Measurements from ENCODE around the gene SERPINE1.
"Not testable (repeated sequence)": the region's sequence is repeated elsewhere in the genome, so short reads cannot be mapped to it uniquely, and the experiment has no call there.

The SERPINE1 gene

DNA sequence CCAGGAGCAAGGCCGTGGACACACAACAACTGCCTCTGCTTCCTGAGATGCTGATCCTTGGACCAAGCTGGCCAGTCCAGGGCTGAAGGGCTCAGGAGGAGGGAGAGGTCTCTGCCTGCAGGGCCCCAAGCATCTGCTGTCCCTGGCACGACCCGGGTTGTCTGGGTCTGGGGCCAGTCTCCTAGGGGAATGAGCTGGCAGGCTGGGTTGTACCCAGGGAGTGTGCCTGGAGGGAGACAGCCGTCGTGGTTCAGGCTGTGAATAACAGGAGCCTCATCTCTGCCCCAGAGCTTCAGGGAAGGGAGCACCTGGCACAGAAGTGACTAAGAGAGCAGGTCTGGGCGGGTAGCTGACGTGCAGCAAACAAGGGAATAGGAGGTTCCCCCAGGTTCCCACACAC, 17.9 kb upstream of the SERPINE1 start:
- H3K4me3 Mint-ChIP-seq: no peak overlapping the region

GRCh38 chr7:101109368-101109767, 17.5 kb upstream of the SERPINE1 start:
- Mint-ChIP-seq H3K9me3 (no peaks in the 10 kb centered on the region), H3K4me3 (no peak overlapping the region), H3K27me3 (peaks cover 10 to 11% of the 10 kb centered on the region in 2 donors), H3K36me3 (no peaks in the 10 kb centered on the region), H3K4me1 (peaks cover 7 to 11% of the 10 kb centered on the region in 2 donors), H3K27ac (no peak overlapping the region)
- no peak for DNase-seq
- no peak for ATAC-seq (replicated peaks)

More for the DNA sequence above, 17.9 kb upstream of the SERPINE1 start:
- DNase-seq (no peak), ATAC-seq (replicated peaks) (peak; percentile 23 to 41)
- Mint-ChIP-seq H3K27me3 (peaks cover 11 to 13% of the 10 kb centered on the region in 2 donors), H3K27ac (peak overlapping the region; percentile 20), H3K4me1 (peaks cover 7 to 11% of the 10 kb centered on the region in 2 donors), H3K36me3 (no peaks in the 10 kb centered on the region), H3K9me3 (no peaks in the 10 kb centered on the region)

- Mint-ChIP-seq H3K4me3 (no peak overlapping the region), H3K36me3 (no peaks in the 10 kb centered on the region), H3K27ac (no peak overlapping the region), H3K9me3 (no peaks in the 10 kb centered on the region), H3K27me3 (peaks cover 5 to 6% of the 10 kb centered on the region in 2 donors), H3K4me1 (peaks cover 7 to 11% of the 10 kb centered on the region in 2 donors)
- ATAC-seq (replicated peaks) (no peak), DNase-seq (no peak)
Observed at GRCh38 chr7:101111261-101111660, 15.6 kb upstream of the SERPINE1 start.

DNA sequence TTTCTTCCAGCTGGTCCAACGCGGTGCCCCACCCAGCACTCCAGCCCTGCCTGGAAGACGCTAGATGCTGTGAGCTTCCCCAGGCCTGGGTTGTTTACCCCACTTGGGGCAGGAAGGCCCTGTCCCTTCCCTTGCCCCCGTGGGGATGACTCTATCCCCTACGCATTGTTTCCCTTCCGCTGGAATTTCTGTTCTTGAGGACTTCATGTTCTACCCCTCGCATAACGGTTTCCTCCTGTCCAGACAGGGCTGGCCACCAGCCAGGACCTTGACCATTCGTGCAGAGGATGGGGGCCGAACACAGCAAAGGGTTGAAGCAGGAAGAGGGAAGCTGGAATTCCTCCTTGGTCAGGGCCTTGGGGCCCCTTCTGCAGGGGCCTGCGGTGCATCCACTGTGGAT, 14.7 kb upstream of the SERPINE1 start:
- H3K27me3 Mint-ChIP-seq: peaks cover 4 to 5% of the 10 kb centered on the region in 2 donors
- no peak overlapping the region for H3K27ac Mint-ChIP-seq
- no peak overlapping the region for H3K4me3 Mint-ChIP-seq
- no peaks in the 10 kb centered on the region for H3K36me3 Mint-ChIP-seq
- DNase-seq (no peak), ATAC-seq (replicated peaks) (no peak)
- H3K9me3 Mint-ChIP-seq: no peaks in the 10 kb centered on the region
- H3K4me1 Mint-ChIP-seq: peaks cover 7 to 11% of the 10 kb centered on the region in 2 donors

- H3K4me3 Mint-ChIP-seq; H3K36me3 Mint-ChIP-seq; H3K9me3 Mint-ChIP-seq; H3K4me1 Mint-ChIP-seq; ATAC-seq (replicated peaks); H3K27me3 Mint-ChIP-seq; DNase-seq: not testable (repeated sequence)
- peak overlapping the region; percentile 10 for H3K27ac Mint-ChIP-seq
Observed at GRCh38 chr7:101113140-101113539, 13.8 kb upstream of the SERPINE1 start.

GRCh38 chr7:101113836-101114235, 13.1 kb upstream of the SERPINE1 start:
- no peaks in the 10 kb centered on the region for H3K36me3 Mint-ChIP-seq
- DNase-seq (no peak), ATAC-seq (replicated peaks) (no peak)
- H3K27me3 Mint-ChIP-seq: peaks cover 0 to 5% of the 10 kb centered on the region in 2 donors
- H3K4me1 Mint-ChIP-seq: peaks cover 0 to under 1% of the 10 kb centered on the region in 2 donors
- H3K27ac Mint-ChIP-seq: no peak overlapping the region
- H3K9me3 Mint-ChIP-seq: no peaks in the 10 kb centered on the region
- no peak overlapping the region for H3K4me3 Mint-ChIP-seq

DNA sequence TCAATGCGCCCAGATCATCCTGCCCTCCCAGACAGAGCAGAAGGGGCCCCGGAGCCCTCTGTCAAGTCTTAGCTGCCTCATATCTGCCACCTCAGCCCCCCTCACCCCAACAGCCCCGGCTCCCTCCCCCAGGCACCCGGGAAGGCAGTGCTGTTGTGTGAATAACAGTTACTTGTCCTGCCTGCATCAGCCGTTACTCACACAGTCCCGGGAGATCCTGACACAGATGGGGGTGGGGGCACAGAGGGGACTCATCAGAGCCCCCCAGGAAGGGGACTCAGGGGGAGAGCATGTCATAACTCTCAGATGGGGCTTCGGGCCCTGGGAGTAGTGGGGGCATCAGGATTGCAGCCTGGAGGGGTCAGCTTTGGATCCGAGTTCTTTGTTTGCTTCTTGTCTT, 12.4 kb upstream of the SERPINE1 start:
- no peak for ATAC-seq (replicated peaks)
- no peak overlapping the region for H3K27ac Mint-ChIP-seq
- peaks cover 0 to 5% of the 10 kb centered on the region in 2 donors for H3K27me3 Mint-ChIP-seq
- DNase-seq: no peak
- no peaks in the 10 kb centered on the region for H3K9me3 Mint-ChIP-seq
- H3K4me3 Mint-ChIP-seq: no peak overlapping the region
- no peaks in the 10 kb centered on the region for H3K4me1 Mint-ChIP-seq
- H3K36me3 Mint-ChIP-seq: no peaks in the 10 kb centered on the region

DNA sequence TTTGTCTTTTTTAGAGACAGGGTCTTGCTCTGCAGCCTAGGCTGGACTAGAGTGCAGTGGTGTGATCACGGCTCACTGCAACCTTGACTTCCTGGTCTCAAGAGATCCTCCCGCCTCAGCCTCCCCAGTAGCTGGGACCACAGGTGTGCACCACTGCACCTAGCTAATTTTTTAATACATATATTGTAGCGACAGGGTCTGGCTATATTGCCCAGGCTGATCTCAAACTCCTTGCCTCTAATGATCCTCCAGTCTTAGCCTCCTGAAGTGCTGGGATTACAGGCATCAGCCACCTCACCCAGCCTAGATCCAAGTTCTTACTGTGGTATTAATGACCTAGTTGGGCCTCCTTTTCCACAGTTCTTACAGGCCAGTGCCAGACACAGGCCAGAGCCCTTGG, 11.7 kb upstream of the SERPINE1 start:
- no peak overlapping the region for H3K27ac Mint-ChIP-seq
- H3K4me1 Mint-ChIP-seq: no peaks in the 10 kb centered on the region
- no peak for DNase-seq
- no peak for ATAC-seq (replicated peaks)
- no peaks in the 10 kb centered on the region for H3K9me3 Mint-ChIP-seq
- peaks cover 0 to 5% of the 10 kb centered on the region in 2 donors for H3K27me3 Mint-ChIP-seq
- no peaks in the 10 kb centered on the region for H3K36me3 Mint-ChIP-seq
- no peak overlapping the region for H3K4me3 Mint-ChIP-seq

DNA sequence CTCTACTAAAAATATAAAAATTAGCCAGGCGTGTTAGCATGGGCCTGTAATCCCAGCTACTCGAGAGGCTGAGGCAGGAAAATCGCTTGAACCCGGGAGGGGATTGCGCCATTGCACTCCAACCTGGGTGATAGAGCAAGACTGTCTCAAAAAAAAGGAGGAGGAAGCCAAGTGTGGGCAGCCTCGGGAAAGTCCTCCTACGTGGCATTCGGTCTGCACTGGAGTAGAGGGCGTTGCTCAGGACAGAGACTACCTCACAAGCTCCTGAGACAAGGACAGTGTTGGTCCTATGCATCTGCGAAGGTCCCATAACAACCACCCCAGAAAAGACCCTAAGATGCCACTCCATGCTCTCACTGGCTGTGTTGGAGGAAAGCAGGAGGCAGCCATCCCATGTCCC, 10.0 kb upstream of the SERPINE1 start:
- DNase-seq: no peak
- Mint-ChIP-seq H3K36me3 (no peaks in the 10 kb centered on the region), H3K9me3 (no peaks in the 10 kb centered on the region), H3K4me3 (no peak overlapping the region), H3K27ac (peak overlapping the region; percentile 42), H3K4me1 (peaks cover 1 to 8% of the 10 kb centered on the region in 2 donors), H3K27me3 (peaks cover 1 to 11% of the 10 kb centered on the region in 2 donors)
- ATAC-seq (replicated peaks): no peak

DNA sequence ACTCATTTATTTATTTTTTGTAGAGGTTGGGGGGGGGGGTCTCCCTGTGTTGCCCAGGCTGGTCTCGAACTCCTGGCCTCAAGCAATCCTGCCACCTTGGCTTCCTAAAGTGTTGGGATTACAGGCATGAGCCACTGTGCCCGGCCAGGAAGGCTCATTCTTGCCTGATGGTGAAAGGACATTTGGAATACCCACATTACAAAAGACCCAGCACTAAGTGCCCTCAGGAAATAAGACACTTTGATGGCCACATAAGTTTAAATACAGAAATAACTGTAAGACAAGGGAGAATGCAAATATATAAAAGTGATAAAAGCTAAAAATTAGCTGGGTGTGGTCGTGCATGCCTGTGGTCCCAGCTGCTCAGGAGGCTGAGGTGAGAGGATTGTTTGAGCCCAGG, 8.0 kb upstream of the SERPINE1 start:
- H3K27me3 Mint-ChIP-seq: peaks cover 11 to 19% of the 10 kb centered on the region in 2 donors
- DNase-seq (no peak), ATAC-seq (replicated peaks) (no peak)
- H3K4me3 Mint-ChIP-seq: no peak overlapping the region
- H3K27ac Mint-ChIP-seq: no peak overlapping the region
- H3K9me3 Mint-ChIP-seq: no peaks in the 10 kb centered on the region
- H3K4me1 Mint-ChIP-seq: peaks cover 8 to 18% of the 10 kb centered on the region in 2 donors
- H3K36me3 Mint-ChIP-seq: no peaks in the 10 kb centered on the region

DNA sequence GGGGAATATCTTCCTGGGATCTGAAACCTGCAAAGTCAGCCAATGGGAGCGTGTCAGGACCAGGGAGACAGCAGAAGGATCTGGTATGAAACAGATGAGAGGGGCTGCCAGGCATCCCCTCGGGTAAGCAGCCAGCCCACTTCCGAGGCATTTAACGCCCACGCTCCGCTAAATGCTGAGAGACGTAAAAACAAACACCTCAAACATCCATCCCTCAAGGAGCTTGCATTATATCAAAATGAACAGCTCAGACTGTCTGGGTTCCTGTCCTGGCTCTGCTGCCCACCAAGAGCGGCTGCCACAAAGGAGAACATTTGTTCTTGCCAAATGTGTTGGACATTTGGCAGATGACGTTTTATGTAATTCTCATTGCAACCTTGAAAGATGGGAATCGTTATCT, 7.0 kb upstream of the SERPINE1 start:
- Mint-ChIP-seq H3K27ac (no peak overlapping the region), H3K9me3 (no peaks in the 10 kb centered on the region), H3K27me3 (peaks cover 12 to 24% of the 10 kb centered on the region in 2 donors), H3K36me3 (no peaks in the 10 kb centered on the region), H3K4me1 (peaks cover 12 to 24% of the 10 kb centered on the region in 2 donors), H3K4me3 (no peak overlapping the region)
- no peak for ATAC-seq (replicated peaks)
- DNase-seq: no peak

DNA sequence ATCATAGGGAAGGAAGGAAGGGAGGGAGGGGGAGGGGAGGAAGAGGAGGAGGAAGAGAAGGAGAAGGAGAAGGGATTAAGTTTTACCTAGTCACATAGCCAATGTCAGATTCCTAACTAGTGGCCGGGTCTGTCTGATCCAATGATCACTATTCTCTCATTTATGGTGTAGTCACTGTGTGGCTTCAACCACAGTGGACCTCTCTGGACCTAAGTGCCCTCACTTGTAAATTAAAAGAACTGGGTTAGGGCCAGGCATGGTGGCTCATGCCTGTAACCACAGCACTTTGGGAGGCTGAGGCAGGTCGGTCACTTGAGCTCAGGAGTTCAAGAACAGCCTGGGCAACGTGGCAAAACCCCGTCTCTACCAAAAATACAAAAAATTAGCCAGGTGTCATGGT, 6.6 kb upstream of the SERPINE1 start:
- Mint-ChIP-seq H3K9me3 (peaks cover 0 to under 1% of the 10 kb centered on the region in 2 donors), H3K27ac (no peak overlapping the region), H3K27me3 (peaks cover 16 to 29% of the 10 kb centered on the region in 2 donors), H3K4me1 (peaks cover 14 to 29% of the 10 kb centered on the region in 2 donors), H3K36me3 (no peaks in the 10 kb centered on the region), H3K4me3 (no peak overlapping the region)
- ATAC-seq (replicated peaks) (no peak), DNase-seq (no peak)

- not testable (repeated sequence) for DNase-seq, H3K36me3 Mint-ChIP-seq, H3K9me3 Mint-ChIP-seq
- Mint-ChIP-seq H3K27ac (peak overlapping the region; percentile 90), H3K27me3 (peaks cover 21 to 38% of the 10 kb centered on the region in 2 donors), H3K4me3 (peak overlapping the region; percentile 82 to 84), H3K4me1 (peaks cover 21 to 39% of the 10 kb centered on the region in 2 donors)
- ATAC-seq (replicated peaks): peak in 1 of 2 donors; percentile 25
Observed at GRCh38 chr7:101121631-101121990, 5.3 kb upstream of the SERPINE1 start.

- peak overlapping the region; percentile 90 for H3K27ac Mint-ChIP-seq
- peak overlapping the region; percentile 82 to 84 for H3K4me3 Mint-ChIP-seq
- ATAC-seq (replicated peaks) (peak; percentile 45 to 66), DNase-seq (no peak)
- H3K27me3 Mint-ChIP-seq: peaks cover 27 to 44% of the 10 kb centered on the region in 2 donors
- peaks cover 0 to 1% of the 10 kb centered on the region in 2 donors for H3K9me3 Mint-ChIP-seq
- no peaks in the 10 kb centered on the region for H3K36me3 Mint-ChIP-seq
- H3K4me1 Mint-ChIP-seq: peaks cover 27 to 46% of the 10 kb centered on the region in 2 donors
Observed at GRCh38 chr7:101121991-101122932, 4.6 kb upstream of the SERPINE1 start.

Measured in stimulated activated naive B cell treated with anti-CD40 and anti-IgM and Interleukin-4, amounts not matched to agents 10 μg/mL and 1 μg/mL and 100 μg/mL, for 72 hours (primary cell).